Left renal pelvis (tissue), 4 donors: ENCODE results near the gene ACP6. TPM values are rescaled to one million over a fixed set of nuclear protein-coding genes. Genes with fewer than 3 reads are reported as not detected.
A peak's percentile ranks its signal among the peaks of the same experiment; 100 is the strongest.

Experiments used
- DNase-seq, 4 donors: peaks; one replicate each; pipeline ENCODE4 v3.0.0-alpha.2; 2013; ENCODE audit warnings: low read depth in 4 of 4, low spot score in 3 of 4
- polyA plus RNA-seq, 4 donors: library from polyadenylated mRNA; unstranded; fragments of 120-200 nt; gene quantifications; one replicate each; pipeline ENCODE4 v1.2.1, GENCODE V29; 2013; ENCODE audit not compliant: insufficient read length in 4 of 4

Gene ACP6
- polyA plus RNA-seq, 4 donors, result 12.0 to 31.5 (median 26.4) TPM

GRCh38 chr1:147652306-147652705, 18.0 kb downstream of the ACP6 start:
- DNase-seq, result no peak

- DNase-seq, result no peak
Observed at GRCh38 chr1:147651466-147651865, 18.9 kb downstream of the ACP6 start.

GRCh38 chr1:147648933-147649332, 21.4 kb downstream of the ACP6 start:
- no peak for DNase-seq

- no peak for DNase-seq
Observed at GRCh38 chr1:147647796-147648633, 22.3 kb downstream of the ACP6 start.

- DNase-seq, result no peak
Observed at GRCh38 chr1:147643974-147644373, 26.4 kb downstream of the ACP6 start.

GRCh38 chr1:147641695-147642592, 28.4 kb downstream of the ACP6 start:
- DNase-seq, result peak in 1 of 4 donors; percentile 24

GRCh38 chr1:147641291-147641690, 29.0 kb downstream of the ACP6 start:
- DNase-seq, result no peak

- peak in 2 of 4 donors; percentile 36 to 47 for DNase-seq
Observed at GRCh38 chr1:147640553-147641165, 29.7 kb downstream of the ACP6 start.

- no peak for DNase-seq
Observed at GRCh38 chr1:147636314-147636713, 34.0 kb downstream of the ACP6 start.

GRCh38 chr1:147635342-147635741, 35.0 kb downstream of the ACP6 start:
- DNase-seq, result no peak

GRCh38 chr1:147634645-147635044, 35.7 kb downstream of the ACP6 start:
- no peak for DNase-seq

GRCh38 chr1:147633759-147634158, 36.6 kb downstream of the ACP6 start:
- DNase-seq, result no peak

- DNase-seq, result no peak
Observed at GRCh38 chr1:147631839-147632238, 38.5 kb downstream of the ACP6 start.

- DNase-seq, result no peak
Observed at GRCh38 chr1:147630447-147630846, 39.9 kb downstream of the ACP6 start.

GRCh38 chr1:147630022-147630421, 40.3 kb downstream of the ACP6 start:
- DNase-seq, result no peak

GRCh38 chr1:147628441-147628840, 41.9 kb downstream of the ACP6 start:
- no peak for DNase-seq

GRCh38 chr1:147627435-147628110, 42.8 kb downstream of the ACP6 start:
- no peak for DNase-seq

- DNase-seq, result no peak
Observed at GRCh38 chr1:147626739-147627138, 43.6 kb downstream of the ACP6 start.

- no peak for DNase-seq
Observed at GRCh38 chr1:147626291-147626690, 44.0 kb downstream of the ACP6 start.

- no peak for DNase-seq
Observed at GRCh38 chr1:147625362-147625995, 44.8 kb downstream of the ACP6 start.
